PC-3 (cell line): ENCODE data around the gene GFRA1. TPM values are rescaled to one million over a fixed set of nuclear protein-coding genes. Genes with fewer than 3 reads are reported as not detected.

Experiments
- ATAC-seq: fragments of 200-7000 bp; cut with Tn5 transposase; 2 replicates; pipeline ENCODE4 v1.9.1; 2020; ENCODE audit warnings: mild to moderate bottlenecking, moderate library complexity
- BruUV-seq: library from RNA; stranded (reverse); fragments of 400-500 nt; replicated peaks from 2 replicates; lab custom pipeline; 2021; lab: Mats Ljungman, UMichigan
- CTCF ChIA-PET: fragments of 300-600 bp; sonication (Branson Sonifier 250); formaldehyde crosslinking; loops from one replicate; lab custom pipeline; 2022; ENCODE audit warnings: antibody characterized with exemption; lab: Charles Lee
- POLR2A ChIA-PET: fragments of 300-600 bp; sonication (Branson Sonifier 250); formaldehyde crosslinking; loops from one replicate; lab custom pipeline; 2022; ENCODE audit warnings: antibody characterized with exemption; ENCODE audit not compliant: unreplicated experiment; lab: Charles Lee
- DNase-seq: peaks from one replicate; pipeline ENCODE4 v3.0.0-alpha.2; 2015
- H2AFZ ChIP-seq: fragments of 300-600 bp; sonication (generic); 2 replicates; pipeline ENCODE4 v1.6.0; 2016; ENCODE audit warnings: antibody characterized with exemption, low read length
- H3F3A ChIP-seq: fragments of 300-600 bp; sonication (generic); one replicate; pipeline ENCODE4 v1.6.0; 2017; ENCODE audit warnings: antibody characterized with exemption, low read length, control low read depth, mild to moderate bottlenecking; ENCODE audit not compliant: unreplicated experiment
- H3K27ac ChIP-seq: fragments of 300-600 bp; sonication (generic); 2 replicates; pipeline ENCODE4 v1.5.1; 2016; ENCODE audit warnings: mild to moderate bottlenecking, low read length
- H3K27me3 ChIP-seq: fragments of 300-600 bp; sonication (generic); 2 replicates; pipeline ENCODE4 v1.6.1; 2016; ENCODE audit warnings: low read length, mixed read lengths
- H3K36me3 ChIP-seq: fragments of 300-600 bp; sonication (generic); 2 replicates; pipeline ENCODE4 v1.6.1; 2016; ENCODE audit warnings: low read depth, mixed run types, low read length, mixed read lengths
- H3K4me1 ChIP-seq: fragments of 300-600 bp; sonication (generic); 2 replicates; pipeline ENCODE4 v1.5.1; 2016; ENCODE audit warnings: low read length; ENCODE audit not compliant: insufficient read depth
- H3K4me2 ChIP-seq: fragments of 300-600 bp; sonication (generic); 2 replicates; pipeline ENCODE4 v1.6.0; 2016; ENCODE audit warnings: low read length
- H3K4me3 ChIP-seq: fragments of 300-600 bp; sonication (generic); 2 replicates; pipeline ENCODE4 v1.5.1; 2016; ENCODE audit warnings: mild to moderate bottlenecking, low read length, mixed read lengths
- H3K79me2 ChIP-seq: fragments of 300-600 bp; sonication (generic); 2 replicates; pipeline ENCODE4 v1.6.1; 2017; ENCODE audit warnings: low read length, mixed read lengths
- H3K9ac ChIP-seq: fragments of 300-600 bp; sonication (generic); 2 replicates; pipeline ENCODE4 v1.6.0; 2016; ENCODE audit warnings: mild to moderate bottlenecking, low read length
- H3K9me2 ChIP-seq: fragments of 300-600 bp; sonication (generic); replicated peaks from 2 replicates; pipeline ENCODE4 v1.6.1; 2016; ENCODE audit warnings: mixed run types, low read length, mixed read lengths
- H3K9me3 ChIP-seq: fragments of 300-600 bp; sonication (generic); 2 replicates; pipeline ENCODE4 v1.6.1; 2016; ENCODE audit warnings: low read length, mixed read lengths
- H4K20me1 ChIP-seq: fragments of 300-600 bp; sonication (generic); 2 replicates; pipeline ENCODE4 v1.6.1; 2016; ENCODE audit warnings: low read length, mixed read lengths
- CTCF ChIP-seq: fragments of 300-600 bp; sonication (generic); conservative IDR thresholded peaks from 2 replicates; pipeline ENCODE4 v1.5.1; 2017; ENCODE audit warnings: antibody characterized with exemption, low read depth, mild to moderate bottlenecking, low read length
- EZH2 ChIP-seq: fragments of 300-600 bp; sonication (generic); IDR thresholded peaks from one replicate; pipeline ENCODE4 v1.6.1; 2017; ENCODE audit warnings: antibody characterized with exemption, mild to moderate bottlenecking, low read length; ENCODE audit not compliant: unreplicated experiment
- EZH2phosphoT487 ChIP-seq: fragments of 300-600 bp; sonication (generic); IDR thresholded peaks from 2 replicates; pipeline ENCODE4 v1.6.1; 2018; ENCODE audit warnings: mild to moderate bottlenecking, antibody characterized with exemption, low read length, borderline replicate concordance
- intact Hi-C: fragments of 100-400 bp; cut with micrococcal nuclease; formaldehyde crosslinking; loops from 2 replicates; pipeline ENCODE4 v1.9.0; 2023
- total RNA-seq: library from RNA; depleted of rRNA; stranded (reverse); fragments of >200 nt; gene quantifications from 2 replicates; pipeline ENCODE4 v1.2.3, GENCODE V29; 2014

Gene GFRA1
- total RNA-seq, 1 experiment from 2014 or later: not detected

- H3K9ac ChIP-seq: no peak overlapping the region
- H2AFZ ChIP-seq: no peak overlapping the region
- no peak overlapping the region for H3K4me2 ChIP-seq
- no peaks in the 10 kb centered on the region for H3F3A ChIP-seq
- BruUV-seq: no TSS peak
- H3K79me2 ChIP-seq: no peaks in the 10 kb centered on the region
- DNase-seq: no peak
- ChIA-PET CTCF (no interaction called here), POLR2A (no interaction called here)
- no peaks in the 10 kb centered on the region for H3K27me3 ChIP-seq
- no peaks in the 10 kb centered on the region for H3K36me3 ChIP-seq
- intact Hi-C loops: no loop called here
- no peak overlapping the region for H3K27ac ChIP-seq
- no peaks in the 10 kb centered on the region for H3K4me1 ChIP-seq
- ATAC-seq: no peak
- H3K9me3 ChIP-seq: no peaks in the 10 kb centered on the region
- H3K4me3 ChIP-seq: no peak overlapping the region
- H4K20me1 ChIP-seq: no peaks in the 10 kb centered on the region
- no peak for TF ChIP-seq EZH2
- no peak for TF ChIP-seq EZH2phosphoT487
- TF ChIP-seq CTCF: no peak
- no peaks in the 10 kb centered on the region for H3K9me2 ChIP-seq
These were observed 126.5 kb downstream of the GFRA1 start for GRCh38 chr10:116146372-116147140.

- Histone ChIP-seq H3F3A (no peaks in the 10 kb centered on the region), H3K4me2 (no peak overlapping the region), H3K4me3 (no peak overlapping the region), H3K79me2 (no peaks in the 10 kb centered on the region), H3K36me3 (no peaks in the 10 kb centered on the region), H4K20me1 (no peaks in the 10 kb centered on the region), H3K9ac (no peak overlapping the region), H3K9me2 (no peaks in the 10 kb centered on the region), H2AFZ (no peak overlapping the region), H3K27ac (no peak overlapping the region), H3K27me3 (no peaks in the 10 kb centered on the region), H3K9me3 (no peaks in the 10 kb centered on the region), H3K4me1 (no peaks in the 10 kb centered on the region)
- no TSS peak for BruUV-seq
- POLR2A ChIA-PET: no interaction called here
- no peak for ATAC-seq
- intact Hi-C loops: no loop called here
- TF ChIP-seq CTCF (no peak), EZH2 (no peak), EZH2phosphoT487 (no peak)
- no peak for DNase-seq
- CTCF ChIA-PET: no interaction called here
These were observed 129.3 kb downstream of the GFRA1 start for GRCh38 chr10:116143673-116144222.

GRCh38 chr10:116141855-116142254 lies 131.2 kb downstream of the GFRA1 start:
- H4K20me1 ChIP-seq: no peaks in the 10 kb centered on the region
- no peak overlapping the region for H3K4me2 ChIP-seq
- no peaks in the 10 kb centered on the region for H3K79me2 ChIP-seq
- no peak overlapping the region for H3K27ac ChIP-seq
- DNase-seq (no peak), ATAC-seq (no peak)
- H3K9me3 ChIP-seq: no peaks in the 10 kb centered on the region
- H3K4me3 ChIP-seq: no peak overlapping the region
- no peaks in the 10 kb centered on the region for H3K9me2 ChIP-seq
- CTCF ChIA-PET: no interaction called here
- H3K36me3 ChIP-seq: no peaks in the 10 kb centered on the region
- POLR2A ChIA-PET: no interaction called here
- TF ChIP-seq EZH2 (no peak), EZH2phosphoT487 (no peak), CTCF (no peak)
- no peaks in the 10 kb centered on the region for H3K4me1 ChIP-seq
- BruUV-seq: no TSS peak
- intact Hi-C loops: no loop called here
- H3K27me3 ChIP-seq: no peaks in the 10 kb centered on the region
- H3F3A ChIP-seq: no peaks in the 10 kb centered on the region
- H2AFZ ChIP-seq: no peak overlapping the region
- no peak overlapping the region for H3K9ac ChIP-seq
